WI38 (cell line): ENCODE data around the gene TMEM212.

ENCODE experiments used
- H3K4me3 ChIP-seq: 2 replicates; pipeline ENCODE4 v1.5.1; 2011; ENCODE audit warnings: low read depth, mild to moderate bottlenecking, control low read depth, low read length
- CTCF ChIP-seq: IDR thresholded peaks from 2 replicates; pipeline ENCODE4 v1.5.1; 2012; ENCODE audit warnings: low read depth, mild to moderate bottlenecking, control low read depth, low read length

The TMEM212 gene

GRCh38 chr3:171878461-171879225 is 35.5 kb downstream of the TMEM212 start:
- TF ChIP-seq CTCF, result no peak
- H3K4me3 ChIP-seq, result no peak overlapping the region

- TF ChIP-seq CTCF, result no peak
- no peak overlapping the region for H3K4me3 ChIP-seq
These were observed 36.3 kb downstream of the TMEM212 start for GRCh38 chr3:171879472-171879871.

- H3K4me3 ChIP-seq, result no peak overlapping the region
- TF ChIP-seq CTCF, result no peak
These were observed 37.1 kb downstream of the TMEM212 start for GRCh38 chr3:171880101-171880870.

- no peak for TF ChIP-seq CTCF
- H3K4me3 ChIP-seq, result no peak overlapping the region
These were observed 38.1 kb downstream of the TMEM212 start for GRCh38 chr3:171881251-171881650.

- TF ChIP-seq CTCF, result no peak
- H3K4me3 ChIP-seq, result no peak overlapping the region
These were observed 40.2 kb downstream of the TMEM212 start for GRCh38 chr3:171883257-171883892.

- H3K4me3 ChIP-seq, result no peak overlapping the region
- no peak for TF ChIP-seq CTCF
These were observed 40.7 kb downstream of the TMEM212 start for GRCh38 chr3:171883893-171884279.

GRCh38 chr3:171888466-171888865 is 45.3 kb downstream of the TMEM212 start:
- no peak overlapping the region for H3K4me3 ChIP-seq
- no peak for TF ChIP-seq CTCF
